ENCODE results near the gene ECE1.

The ECE1 gene

GRCh38 chr1:21325231-21325718 lies 35.0 kb upstream of the ECE1 start:
- no peak for DNase-seq

DNA sequence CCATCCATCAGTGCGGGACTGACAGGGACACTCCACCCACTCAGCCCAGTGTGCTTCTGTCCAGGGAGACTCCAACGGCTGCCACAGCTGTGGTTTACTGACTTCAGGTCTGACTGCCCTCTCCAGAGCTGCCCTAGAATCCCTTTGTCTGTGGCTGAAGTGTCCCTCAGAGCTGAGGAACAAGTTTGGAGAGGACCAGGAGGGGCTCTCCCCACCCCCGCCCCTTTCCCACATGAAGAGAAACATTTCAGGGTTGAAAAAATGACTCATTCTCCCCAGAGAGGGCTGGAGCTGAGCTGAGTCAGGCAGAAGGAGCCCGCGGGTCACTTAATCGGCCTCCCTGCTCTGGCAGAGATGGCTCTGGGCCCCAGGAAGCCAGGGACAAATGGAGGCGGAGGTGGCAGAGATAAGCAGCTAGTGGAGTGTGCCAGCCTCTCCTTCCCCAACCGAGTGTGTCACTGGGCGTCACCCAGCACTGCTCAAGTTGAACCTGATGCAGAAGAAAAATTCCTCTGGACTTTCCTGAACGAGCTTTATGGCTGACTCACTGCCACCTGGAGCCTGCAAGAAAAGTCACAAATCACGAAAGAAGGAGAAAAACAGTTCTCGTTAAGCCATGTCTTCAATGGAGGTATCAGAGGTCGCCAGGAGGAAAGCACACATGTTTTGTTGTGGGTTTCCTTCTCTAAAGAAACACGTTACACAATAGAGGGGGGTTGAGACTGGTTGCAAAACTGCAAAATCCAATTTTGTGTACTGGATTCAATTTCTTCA lies 34.3 kb upstream of the ECE1 start:
- no peak for DNase-seq

DNA sequence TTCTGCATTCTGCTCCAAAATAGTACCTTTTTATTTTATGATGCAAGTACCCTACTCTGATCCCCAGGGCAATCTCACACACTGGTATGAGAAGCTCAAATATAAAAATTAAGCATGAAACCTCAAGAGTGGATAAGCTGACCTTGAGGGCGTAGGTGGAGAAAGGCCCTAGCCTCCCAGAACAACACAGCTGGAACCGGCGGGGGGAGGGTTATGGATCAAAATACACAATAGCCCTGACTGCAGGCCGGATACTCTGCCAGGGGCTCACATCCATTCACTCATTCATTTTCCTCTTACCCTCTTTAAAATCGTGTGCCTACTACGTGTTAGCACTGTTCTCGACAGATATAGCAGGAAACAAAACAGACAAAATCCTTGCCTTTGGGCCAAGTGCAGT lies 32.8 kb upstream of the ECE1 start:
- no peak for DNase-seq

DNA sequence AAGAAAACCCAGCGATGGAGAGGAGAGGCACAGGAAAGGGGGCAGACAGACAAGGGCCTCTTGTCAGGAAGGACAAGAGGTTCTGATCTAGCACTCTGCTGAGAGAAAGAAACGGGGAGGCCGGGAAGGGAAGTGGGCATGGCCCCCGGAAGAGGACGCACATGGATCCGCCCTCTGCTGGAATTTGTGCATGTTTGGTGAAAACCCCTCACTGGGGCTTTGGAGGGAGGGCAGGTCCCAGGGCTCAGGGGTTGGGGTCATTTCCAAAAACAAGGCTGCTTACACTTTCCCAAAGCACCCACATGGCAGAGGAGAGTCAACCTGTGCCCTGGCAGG lies 32.4 kb upstream of the ECE1 start:
- DNase-seq, result no peak

DNA sequence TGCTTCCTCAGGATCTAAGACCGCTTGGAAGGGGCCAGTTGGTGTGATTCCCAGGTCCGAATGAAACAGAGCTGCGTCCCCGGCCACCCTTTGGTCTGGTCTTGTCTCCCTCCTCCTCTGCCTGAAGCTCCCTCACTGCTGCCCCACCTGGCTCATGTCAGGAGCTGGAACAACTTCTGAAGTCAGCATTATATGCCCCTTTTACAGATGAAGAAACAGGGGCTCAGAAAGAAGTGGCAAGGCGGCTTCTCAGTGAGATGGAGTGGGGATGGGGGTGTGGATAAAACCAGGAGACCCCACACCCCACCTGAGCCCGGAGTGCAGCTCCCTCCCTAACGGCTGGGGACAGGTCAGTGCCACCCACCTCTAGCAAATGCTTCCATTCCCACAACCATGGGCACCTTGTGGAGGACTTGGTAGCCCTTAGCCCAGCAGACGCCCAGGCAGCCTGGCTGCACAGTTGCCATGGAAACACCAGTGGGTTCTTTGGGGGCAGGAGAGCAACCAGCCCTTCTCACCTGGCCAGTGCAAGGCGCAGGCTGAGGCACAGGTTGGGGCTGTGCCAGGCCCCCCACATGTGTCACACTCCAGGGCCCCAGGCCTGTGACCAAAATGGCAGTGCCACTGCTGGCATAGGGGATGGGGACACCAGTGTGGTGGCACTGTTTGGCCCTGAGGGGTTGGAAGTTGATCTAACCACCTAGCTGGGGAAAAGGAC lies 31.9 kb upstream of the ECE1 start:
- no peak for DNase-seq

- DNase-seq, result no peak
Measured at GRCh38 chr1:21320410-21321108, 30.3 kb upstream of the ECE1 start.

DNA sequence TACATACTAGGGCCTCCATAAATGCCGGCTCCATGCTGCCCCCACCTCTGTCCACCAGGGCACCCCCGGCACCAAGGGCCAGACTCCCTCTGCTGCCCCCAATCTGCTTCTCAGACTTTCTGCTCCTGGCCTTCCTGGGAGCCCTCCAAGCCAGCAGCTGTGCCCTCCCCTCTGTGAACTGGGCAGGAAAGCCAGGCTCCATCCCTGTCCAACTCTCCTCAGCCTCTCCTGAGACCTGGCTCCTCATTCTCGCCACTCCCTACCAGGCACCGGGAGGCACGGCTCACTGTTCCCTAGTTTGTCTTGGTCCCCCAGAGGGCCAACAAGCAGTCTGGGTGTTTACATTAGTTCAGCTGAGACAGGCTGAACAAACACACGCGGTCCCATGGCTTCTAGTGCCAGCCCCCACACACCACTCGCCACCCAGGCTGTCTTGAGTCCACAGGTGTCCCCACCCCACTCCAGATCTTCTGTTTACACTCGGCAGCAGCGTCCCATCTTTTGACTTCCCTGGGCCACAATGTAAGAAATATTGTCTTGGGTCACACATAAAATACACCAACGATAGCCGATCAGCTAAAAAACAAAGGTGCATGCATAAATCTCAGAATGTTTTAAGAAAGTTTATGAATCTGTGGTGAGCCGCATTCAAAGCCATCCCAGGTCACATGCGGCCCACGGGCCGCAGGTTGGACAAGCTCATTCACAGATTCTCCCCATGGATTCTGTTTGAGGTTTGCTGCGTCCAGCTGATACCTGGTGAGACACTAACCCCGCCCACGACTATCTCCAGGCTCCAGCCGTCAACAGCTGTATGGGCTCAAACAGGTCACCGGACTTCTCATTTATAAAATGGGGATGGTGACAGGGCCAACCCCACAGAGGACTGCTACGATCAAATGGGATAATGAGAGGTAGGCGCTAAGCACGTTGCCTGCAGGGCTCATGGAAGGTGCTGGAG lies 29.5 kb upstream of the ECE1 start:
- DNase-seq, result no peak

GRCh38 chr1:21318714-21319159 lies 28.5 kb upstream of the ECE1 start:
- peak; percentile 72 for DNase-seq

DNA sequence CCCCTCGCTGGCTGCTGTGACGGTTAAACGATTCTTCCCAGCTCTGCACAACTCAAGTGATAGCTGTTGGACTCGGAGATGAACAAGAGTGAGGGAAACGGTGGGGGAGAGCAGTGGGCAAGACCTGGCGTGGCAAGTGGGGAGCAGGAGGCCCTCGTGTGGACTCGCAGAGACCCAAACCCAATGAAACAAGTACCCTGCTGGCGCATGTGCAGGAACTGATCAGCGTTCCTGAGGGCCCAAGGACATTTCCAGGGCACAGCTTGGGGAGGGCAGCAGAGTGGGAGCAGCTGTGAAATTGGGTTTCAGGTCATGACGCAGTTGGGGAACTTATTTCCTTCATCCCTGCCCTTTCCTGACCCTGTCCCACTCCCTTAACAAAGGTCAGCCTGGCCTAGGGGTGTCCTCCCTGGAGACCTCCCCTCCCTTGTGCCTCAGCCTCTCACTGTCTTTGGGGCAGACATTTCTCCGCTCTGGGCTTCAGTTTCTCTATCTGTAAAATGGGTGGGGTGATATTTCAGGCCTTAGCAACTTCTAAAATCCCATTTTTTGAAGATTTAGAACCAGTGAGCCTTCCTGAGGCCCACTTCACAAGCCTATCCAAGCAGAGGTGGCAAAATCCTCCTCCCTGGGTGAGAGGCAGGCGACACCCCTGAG lies 27.9 kb upstream of the ECE1 start:
- no peak for DNase-seq

DNA sequence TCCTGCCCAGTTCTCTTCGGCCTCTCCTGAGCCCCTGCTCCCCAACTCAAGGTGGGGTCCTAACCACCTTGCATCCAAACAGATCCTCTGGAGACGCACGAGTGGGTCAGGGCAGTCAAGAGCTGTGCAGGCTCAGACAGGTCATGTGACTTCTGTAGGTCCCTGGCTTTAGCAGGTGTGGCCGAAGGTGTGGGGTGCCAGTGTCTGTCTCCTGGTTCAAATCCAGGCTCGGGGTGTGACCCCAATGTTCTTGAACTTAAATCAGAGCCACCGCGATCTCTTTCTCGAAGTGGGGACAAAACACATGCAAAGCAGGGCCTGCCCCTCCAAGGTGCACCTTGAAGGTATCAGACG lies 27.4 kb upstream of the ECE1 start:
- DNase-seq, result no peak

DNA sequence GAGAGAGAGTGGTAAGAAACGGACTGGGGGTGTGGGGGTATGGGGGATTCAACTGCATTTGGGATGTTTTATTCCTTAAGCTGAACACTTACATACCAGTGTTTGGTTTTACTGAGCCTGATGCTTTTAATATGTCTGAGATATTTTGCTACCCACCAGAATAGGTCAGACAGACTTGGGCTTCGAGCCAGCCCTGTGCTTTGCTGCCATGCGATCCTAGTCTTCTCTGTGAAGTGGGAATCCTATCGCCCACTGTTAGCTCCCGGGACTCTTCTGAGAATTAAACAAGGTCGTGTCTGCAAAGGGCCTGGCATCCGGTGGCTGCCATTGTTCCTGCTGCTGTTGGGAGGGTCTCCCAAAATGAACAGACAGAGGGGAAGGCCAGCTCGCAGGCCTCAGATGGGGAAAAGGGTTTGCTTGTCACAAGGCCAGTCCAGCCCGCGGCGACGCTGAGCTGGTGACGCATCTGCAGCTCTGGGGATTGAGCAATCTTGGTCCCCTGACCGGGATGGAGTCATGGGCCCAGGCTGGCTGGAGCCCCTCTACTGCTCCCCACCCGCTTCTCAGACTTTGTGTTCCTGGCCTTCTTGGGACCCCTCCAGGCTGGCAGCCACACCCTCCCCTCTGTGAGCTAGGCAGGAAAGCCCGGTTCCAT lies 26.9 kb upstream of the ECE1 start:
- DNase-seq, result no peak

GRCh38 chr1:21314743-21315396 lies 24.6 kb upstream of the ECE1 start:
- no peak for DNase-seq

- no peak for DNase-seq
Measured at GRCh38 chr1:21313886-21314721, 23.8 kb upstream of the ECE1 start.

DNA sequence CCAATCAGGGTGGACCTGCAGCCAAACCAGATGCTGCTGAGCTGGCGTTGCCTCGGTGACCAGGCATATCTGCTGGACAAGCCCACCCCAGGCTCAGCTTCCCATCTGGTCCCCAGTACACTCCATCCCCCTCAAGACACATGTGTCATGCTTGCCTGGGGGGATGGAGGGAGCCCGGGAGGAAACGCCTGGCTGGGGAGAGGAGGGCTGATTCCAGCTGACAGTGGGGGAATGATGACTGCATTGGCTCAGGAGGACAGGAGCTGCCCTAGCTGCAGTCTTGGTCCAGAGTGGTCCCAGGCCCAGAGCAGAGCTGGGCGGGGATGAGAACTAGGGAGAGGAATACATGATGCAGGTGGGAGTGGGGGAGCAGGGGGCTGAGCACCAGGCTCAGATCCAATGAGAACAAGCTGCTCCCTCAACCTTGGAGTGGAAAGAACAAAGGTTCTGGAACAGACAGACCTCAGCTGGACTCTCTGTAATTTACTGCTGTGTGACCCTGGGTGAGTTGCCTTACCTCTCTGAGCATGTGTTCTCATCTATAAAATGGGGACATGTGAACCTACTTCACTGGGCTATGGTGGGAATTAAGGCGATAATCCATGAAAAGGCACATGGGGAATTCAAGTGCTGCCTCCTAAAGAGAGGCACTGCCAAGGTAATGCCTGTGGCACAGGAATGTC lies 23.1 kb upstream of the ECE1 start:
- no peak for DNase-seq

GRCh38 chr1:21312407-21312992 lies 22.2 kb upstream of the ECE1 start:
- DNase-seq, result no peak

- no peak for DNase-seq
Measured at GRCh38 chr1:21311016-21311415, 20.8 kb upstream of the ECE1 start.

DNA sequence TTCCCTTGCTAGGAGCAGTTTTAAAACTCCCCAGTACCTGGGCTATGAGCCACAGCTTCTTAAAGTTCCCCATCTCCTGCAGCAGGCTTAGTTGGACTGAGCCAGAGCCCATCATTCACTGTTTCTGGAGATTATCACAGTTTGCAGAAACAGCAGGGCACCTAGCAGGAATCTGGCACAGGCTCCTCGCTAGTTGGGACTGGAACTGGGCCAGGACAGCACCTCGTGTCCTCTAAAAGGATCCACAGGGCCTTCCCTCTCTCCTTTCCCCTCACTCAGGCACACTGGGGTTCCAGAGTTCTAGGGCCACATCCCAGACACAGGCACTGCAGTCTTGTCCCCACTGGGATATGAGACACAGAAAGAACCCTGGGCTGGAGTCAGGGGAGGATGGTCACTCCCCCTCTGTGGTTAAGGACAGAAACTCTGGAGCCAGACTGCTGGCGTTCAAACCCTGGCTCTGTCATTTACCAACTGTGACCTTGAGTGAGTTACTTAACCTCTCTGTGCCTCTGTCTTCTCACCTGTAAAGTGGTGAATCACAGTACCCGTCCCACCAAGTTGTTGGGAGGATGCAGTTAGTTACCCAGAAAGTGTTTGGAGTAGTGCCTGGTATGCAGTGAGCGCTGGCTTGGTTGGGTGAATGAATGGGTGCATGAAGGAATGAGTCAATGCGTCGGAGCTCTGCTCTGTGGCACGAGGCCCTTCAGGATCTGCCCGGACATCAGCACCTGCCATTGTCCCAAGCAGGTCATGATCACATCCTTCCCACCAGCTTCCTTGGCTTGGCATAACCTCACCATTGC lies 18.8 kb upstream of the ECE1 start:
- DNase-seq, result no peak

- no peak for DNase-seq
Measured at GRCh38 chr1:21308330-21308729, 18.1 kb upstream of the ECE1 start.

Measured in NCI-H2171 (cell line).